IPS-NIHi11 (cell line): Measurements from ENCODE around the gene CDC73.

Experiments used
- DNase-seq: peaks from one replicate; pipeline ENCODE4 v3.0.0; 2012; ENCODE audit warnings: mixed read lengths, low spot score

CDC73 gene

DNA sequence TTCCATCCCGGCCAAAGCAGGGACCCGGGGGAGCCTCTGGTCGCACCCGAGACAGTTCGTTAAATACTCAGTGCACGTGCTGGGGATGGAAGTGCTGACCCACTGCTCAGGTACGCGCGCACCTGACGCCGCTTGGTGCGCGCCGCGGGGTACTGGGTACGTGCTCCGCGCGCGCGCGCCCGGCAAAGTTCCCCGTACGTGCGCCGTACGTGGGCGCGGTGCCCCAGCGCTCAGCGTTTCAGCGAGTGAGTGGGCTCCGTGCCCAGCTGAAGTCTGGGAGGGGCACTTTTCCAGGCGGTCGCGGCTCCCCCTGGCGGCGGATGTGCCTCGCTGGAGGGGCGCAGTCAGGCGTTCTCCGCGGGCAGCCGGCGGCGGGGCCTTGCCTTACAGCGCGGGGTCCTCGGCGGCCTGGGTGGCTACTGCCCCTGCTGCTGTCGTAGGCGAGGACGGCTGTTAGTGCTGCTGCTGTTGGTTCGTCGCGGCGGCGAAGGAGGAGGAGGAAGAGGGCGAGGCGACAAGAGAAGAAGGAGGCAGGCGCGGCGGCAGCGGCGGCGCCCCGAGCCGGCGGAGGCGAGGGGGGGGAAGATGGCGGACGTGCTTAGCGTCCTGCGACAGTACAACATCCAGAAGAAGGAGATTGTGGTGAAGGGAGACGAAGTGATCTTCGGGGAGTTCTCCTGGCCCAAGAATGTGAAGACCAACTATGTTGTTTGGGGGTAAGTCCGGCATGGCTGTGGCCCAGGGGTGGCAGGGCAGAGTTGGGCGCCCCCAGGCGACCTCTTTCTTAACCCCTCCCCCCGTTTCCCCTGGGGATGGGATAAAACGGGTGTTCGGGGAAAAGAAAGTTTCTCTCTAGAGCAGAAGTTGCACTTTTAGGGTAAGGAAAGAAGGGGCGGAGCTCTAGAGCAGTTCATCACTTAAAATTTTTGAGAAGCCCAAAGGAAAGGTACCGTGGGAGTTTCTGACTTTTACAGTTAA lies at the start of gene CDC73:
CDC73 (plus strand) TSS at position 416 of the 978 bp plus-strand sequence; CDS start at position 586, 170 bp downstream.
- peak; percentile 93 for DNase-seq

DNA sequence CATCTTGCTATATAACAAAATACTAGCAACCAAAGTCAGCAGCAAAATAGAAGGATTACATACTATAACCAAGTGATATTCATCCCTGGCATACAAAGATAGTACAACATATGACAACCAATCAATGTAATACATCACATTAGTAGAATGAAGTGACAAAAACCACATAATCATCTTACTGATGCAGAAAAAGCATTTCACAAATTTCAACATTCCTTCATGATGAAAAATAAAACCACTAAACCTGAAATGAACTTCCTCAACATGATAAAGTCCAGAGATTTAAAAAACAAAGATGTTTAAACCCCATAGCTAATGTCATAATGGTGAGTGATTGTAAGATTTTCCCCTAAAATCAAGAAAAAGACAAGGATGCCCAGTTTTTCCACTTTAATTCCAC lies 43.8 kb upstream of the CDC73 start:
- no peak for DNase-seq

DNA sequence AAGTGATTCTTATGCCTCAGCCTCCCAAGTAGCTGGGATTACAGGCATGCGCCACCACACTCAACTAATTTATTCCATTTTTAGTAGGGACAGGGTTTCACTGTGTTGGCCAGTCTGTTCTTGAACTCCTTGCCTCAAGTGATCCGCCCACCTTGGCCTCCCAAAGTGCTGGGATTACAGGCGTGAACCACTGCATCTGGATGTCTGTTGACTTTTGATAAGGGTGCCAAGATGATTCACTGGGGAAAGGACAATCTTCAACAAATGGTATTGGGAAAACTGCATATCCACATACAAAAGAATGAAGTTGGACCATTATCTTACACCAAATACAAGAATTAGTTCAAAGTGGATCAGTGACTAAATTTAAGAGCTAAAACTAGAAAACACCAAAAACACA lies 42.6 kb upstream of the CDC73 start:
- DNase-seq: no peak

DNA sequence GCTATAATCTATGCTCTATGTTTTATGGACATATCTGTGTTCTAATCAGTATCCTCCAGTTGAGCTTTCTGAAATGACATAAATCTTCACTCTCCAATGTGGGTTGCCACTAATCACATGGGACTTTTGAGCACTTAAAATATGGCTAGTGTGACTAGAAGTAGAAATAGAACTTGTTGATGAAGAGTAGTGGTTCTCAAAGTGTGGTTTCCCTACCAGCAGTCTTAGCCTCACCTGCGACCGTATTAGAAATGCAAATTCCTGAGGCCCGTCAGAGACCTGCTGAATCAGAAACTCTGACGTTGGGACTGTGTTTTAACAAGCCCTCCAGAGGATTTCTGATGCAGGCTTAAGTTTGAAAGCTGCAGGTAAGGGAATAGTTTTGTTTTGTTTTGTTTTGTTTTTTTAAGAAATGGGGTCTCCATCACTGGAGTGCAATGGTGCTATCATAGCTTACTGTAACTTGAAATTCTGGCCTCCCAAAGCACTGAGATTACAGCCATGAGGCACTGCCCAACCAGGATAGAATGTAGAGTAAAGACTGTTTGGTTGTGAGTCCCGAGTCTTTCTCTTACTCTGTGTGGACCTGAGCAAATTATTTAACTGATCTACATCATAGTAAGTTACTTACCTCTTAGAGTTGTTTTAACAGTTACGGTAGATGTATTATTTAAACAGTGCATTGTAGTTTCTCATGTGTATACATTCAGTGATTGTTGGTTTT lies 38.3 kb upstream of the CDC73 start:
- DNase-seq: no peak

DNA sequence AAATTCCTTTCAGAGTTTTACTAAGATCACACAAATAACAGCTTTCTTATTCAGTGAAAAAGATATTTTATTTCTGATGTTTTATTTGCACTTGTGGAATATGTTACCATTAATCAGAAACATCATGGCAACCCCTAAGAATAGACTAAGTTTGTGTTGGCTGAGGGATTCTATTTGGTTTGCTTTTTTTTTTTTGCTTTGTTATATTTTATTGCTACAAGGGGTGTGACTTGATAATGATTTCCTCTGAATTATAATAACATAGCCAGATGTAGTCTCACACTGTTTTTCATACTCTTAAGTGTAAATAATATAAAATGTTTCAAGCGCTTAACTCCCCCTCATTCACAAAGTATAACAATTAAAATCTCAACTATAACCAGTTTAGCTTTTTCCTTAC lies 36.6 kb upstream of the CDC73 start:
- no peak for DNase-seq

DNA sequence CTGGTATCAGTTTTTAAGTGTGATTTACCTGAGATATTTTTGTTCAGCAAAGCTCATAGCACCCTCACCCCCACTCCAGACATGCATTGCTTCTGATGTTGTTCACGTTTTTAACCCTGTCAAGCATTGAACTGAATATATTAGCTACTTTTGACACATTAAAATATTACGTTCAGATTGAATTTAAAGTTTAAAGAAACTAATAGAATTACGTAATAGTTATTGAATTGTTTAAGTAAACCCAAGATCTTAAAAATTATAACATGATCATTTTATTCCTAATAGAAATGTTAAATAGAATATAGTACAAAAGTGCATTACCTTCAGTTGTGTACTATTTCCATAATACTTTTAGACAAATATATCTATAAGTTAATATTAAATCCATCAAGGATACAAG lies 35.5 kb upstream of the CDC73 start:
- no peak for DNase-seq

DNA sequence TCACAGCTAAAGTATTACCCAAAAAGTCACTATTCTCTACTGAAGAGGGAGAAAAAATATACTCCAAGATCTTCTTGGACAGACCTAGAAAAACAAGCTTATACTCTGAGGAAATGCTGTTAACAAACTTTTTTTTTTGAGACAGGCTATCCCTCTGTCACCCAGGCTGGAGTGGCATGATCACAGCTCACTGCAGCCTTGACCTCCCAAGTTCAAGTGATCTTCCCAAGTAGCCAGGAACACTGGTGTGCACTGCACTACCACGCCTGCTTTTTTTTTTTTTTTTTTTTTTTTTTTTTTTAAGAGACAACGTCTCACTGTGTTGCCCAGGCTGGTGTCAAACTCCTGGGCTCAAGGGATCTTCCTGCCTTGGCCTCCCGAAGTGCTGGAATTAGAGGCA lies 33.9 kb upstream of the CDC73 start:
- DNase-seq: no peak

DNA sequence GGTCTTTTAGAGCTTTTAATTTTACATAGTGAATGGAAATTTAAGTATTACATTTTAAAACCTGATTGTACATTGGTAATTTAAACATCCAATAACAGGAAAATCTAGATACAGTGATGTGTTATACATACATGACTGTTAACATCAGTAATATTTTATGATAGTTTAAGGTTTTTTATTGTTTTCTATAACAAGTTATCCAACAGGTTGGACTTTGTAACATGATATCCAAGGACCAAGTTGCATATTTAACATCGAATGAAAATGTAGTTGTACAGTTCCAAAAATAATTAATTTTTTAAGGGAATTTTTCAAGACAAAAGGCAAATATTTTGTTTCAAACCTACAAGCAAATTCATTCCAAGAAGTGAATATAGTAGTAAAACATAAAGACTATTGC lies 31.0 kb upstream of the CDC73 start:
- DNase-seq: no peak

DNA sequence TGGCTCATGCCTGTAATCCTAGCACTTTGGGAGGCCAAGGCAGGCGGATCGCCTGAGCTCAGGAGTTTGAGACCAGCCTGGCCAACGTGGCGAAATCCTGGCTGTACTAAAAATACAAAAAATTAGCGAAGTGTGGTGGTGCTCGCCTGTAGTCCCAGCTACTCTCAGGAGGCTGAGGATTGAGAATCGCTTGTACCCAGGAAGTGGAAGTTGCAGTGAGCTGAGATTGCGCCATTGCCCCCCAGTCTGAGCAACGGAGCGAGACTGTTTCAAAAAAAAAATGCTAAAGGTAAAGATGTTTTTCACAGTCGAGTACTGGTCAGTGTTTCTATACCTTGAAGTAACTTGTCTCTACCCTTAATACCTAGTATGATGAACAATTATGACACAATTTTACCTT lies 27.7 kb upstream of the CDC73 start:
- no peak for DNase-seq

DNA sequence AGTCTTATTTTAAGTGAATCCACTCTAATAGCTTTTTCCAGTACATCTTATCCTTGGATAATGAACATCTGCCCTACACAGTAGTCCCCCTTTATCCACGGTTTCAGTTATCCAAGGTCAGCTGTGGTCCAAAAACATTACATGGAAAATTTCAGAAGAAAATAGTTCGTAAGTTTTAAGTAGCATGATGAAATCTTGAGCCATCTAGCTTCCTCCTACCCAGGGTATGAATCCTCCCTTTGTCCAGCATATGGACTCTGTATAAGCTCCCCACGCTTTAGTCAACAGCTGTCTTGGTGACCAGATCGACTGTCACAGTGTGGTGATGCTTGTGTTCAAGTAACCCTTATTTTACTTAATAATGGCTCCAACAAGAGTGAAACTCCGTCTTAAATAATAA lies 19.2 kb upstream of the CDC73 start:
- no peak for DNase-seq

DNA sequence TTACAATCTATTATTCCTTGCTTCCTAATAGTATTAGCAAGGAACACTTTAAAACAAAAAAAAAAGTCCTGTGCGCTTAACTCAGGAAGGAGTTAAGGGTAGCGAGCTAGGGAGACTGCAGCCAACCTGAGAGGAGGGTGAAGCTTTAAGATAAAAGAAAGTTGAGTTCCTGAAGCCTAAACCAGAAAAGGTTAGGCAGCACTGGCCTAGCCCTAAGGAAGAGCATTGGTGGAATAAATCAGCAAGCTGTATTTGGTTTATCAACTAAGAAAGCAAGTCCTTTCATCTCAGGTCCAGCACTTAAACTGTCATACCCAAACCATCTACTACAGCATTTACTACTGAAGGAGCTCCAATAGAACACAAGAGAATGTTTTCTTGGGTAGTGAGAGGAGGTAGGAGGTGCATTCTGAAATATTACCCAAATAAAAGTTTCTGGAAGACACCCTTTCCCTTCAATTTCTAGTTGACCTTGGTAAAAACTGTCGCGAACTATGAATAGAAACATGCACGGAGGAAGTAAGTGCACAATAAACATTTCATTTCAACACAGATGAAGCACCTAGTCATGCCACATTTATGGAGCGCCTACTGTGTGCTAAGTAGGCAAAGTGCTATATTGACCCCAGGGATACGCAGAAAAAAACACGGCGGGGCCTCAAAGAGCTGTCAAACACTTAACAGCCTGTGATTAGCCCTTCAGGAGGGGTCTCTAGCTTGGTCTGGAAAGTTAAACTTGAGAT lies 17.9 kb upstream of the CDC73 start:
- DNase-seq: no peak

DNA sequence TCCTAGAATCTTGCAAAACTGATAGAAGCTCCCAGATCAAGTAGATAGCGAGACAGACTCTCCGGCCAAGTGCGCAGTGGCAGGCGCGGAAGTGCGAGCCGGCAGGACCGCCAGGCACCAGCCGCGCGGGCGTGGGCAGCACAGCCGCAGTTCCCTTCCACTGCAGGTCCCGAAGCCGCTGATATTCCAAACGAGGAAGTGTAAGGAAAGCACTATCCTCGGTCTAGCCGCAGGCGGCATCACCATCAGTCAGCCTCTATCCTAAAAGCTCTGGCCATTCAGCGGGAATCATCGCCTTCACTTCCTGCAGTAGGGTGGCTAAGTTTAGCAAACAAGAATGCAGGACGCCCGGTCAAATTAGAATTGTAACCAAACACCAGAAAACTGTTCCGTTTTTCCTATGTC lies 17.3 kb upstream of the CDC73 start:
- DNase-seq: peak; percentile 58

DNA sequence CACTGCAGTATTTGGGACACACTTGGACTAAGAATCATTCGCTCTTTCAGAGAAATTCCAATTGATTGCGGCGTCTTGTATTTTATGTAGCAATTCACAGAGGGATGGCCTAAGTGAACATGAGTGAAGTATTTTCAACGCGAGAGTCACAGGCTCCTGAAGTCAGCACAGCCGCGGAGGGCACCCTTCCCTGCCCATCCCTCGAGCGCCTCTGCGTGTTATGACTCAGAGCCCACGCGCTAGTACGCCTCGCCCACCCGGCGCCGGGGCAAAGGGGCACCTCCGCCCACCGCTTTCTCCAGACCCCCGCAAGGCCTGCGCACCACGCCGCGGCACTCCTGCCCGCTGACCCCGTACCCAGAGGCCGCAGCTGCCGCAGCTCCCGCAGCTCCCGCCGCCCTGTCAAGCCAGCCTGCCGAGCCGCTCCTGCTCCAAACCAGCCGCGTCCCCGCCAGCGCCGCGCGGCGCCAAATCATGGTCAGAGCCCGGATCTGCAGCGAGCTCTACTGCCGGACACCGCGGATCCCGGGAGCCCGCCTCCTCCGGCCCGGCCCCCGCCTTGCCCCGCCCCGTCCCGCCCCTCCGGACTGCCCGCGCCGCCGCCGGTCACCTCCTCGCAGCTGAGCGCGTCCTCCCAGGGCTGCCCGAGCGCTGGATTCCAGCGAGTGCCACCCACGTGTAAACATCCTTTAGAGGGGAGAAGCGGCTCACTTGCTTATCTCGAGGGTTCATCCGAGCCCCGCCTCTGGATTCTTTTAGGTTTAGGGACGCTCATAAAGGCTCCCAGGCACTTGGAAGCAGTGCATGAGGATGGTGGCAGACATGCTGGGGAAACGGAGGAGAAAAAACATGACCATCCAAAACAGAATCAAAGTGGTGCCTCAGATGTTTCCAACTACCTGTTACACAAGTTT lies 16.7 kb upstream of the CDC73 start, which contains the start of gene GLRX2:
GLRX2 (minus strand) TSS at position 508 of the 914 bp plus-strand sequence; CDS start at position 476, 32 bp downstream.
- peak; percentile 98 for DNase-seq

DNA sequence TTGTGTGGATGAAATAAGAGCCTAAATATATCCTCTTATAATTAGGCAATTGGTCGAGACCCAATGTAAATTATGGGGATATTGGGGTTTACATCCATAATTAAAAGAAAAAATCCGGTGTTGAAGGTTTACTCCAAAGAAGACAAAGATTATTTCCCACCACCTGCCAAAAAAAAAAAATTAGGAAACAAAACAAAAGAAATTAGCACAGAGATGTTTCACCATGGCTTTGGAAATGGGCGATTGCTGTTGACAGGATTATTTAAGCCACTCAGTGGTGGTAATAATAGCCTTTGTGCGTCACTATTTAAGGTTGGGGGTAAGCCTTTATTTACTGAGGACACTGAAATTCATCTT lies 16.0 kb upstream of the CDC73 start:
- DNase-seq: no peak

DNA sequence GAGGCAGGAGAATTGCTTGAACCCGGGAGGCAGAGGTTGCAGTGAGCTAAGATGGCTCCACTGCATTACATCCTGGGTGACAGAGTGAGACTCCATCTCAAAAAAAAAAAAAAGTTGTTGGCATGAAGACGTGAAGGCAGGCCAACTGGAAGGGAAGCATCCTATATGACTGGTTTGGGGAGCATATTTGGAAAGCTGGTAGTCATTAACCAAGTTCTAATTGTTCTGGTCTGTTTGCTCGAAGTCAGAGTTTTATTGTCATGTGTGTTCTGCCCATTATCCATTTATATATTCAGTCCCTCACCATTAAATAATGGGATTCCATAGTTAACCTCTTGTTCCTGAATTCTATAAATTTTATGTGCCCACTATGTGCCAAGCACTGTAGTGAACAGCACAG lies 13.4 kb upstream of the CDC73 start:
- DNase-seq: no peak

DNA sequence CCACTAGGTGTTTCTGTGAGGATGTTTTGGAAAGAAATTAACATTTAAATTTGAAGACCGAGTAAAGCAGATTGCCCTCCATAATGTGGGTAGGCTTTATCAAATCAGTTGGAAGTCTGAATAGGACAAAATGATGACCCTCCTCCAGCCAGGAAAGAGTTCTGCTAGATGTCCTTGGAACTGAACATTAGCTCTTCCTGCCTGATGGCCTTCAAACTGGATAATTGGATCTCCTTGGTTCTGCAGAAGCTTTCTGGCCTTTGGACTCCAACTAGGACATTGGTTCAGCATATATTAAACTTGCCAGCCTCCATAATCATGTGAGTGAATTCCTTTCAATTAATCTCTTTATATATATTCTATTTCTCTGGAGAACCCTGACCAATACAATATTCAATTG lies 12.2 kb upstream of the CDC73 start:
- DNase-seq: no peak

DNA sequence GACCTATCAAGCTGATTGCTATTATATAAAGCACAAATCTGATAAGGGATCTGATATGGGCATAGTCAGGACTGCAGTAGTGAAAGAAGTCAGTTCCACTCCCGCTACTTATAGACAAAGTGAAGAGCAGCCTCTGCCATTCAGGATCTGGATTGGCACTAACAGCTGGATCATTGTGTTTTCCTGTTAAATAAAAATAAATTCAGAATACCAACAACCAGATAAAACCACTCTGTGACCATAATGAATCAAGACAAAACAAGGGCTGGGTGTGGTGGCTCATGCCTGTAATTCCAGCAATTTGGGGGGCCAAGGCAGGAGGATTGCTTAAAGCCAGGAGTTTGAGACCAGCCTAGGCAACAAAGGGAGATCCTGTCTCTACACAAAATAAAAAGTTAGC lies 11.6 kb upstream of the CDC73 start:
- DNase-seq: no peak

DNA sequence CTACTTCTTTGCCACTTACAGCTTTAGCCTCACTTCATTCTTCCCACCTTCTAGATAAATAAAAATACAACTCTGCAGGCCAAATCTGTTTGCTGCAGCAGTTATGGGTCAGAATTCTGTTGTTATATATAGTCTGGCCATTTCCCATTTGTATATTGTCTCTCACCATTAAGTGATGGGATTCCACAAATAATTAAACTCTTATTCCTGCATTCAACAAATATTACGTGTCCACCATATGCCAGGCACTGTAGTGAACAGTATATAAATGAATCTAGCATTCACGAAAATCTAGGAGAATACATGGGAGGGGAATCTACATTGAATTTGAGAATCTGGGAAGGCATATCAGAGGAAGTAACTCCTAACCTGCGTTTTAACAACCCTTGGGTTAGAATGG lies 11.0 kb upstream of the CDC73 start:
- DNase-seq: no peak

DNA sequence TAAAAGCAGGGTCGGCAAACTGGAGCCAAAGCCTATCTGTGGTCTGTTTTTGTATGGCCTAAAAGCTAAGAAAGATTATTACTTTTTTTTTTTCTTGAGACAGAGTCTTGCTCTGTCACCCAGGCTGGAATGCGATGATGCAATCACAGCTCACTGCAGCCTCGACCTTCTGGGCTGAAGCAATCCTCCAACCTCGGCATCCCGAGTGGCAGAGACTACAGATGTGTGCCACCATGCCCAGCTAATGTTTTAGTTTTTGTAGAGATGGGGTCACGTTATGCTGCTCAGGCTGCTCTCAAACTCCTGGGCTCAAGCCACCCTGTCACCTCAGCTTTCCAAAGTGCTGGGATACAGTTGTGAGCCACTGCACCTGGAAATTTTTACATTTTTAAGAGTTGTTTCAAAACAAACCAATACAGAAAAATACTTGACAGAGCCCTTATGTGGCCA lies 10.2 kb upstream of the CDC73 start:
- DNase-seq: no peak

DNA sequence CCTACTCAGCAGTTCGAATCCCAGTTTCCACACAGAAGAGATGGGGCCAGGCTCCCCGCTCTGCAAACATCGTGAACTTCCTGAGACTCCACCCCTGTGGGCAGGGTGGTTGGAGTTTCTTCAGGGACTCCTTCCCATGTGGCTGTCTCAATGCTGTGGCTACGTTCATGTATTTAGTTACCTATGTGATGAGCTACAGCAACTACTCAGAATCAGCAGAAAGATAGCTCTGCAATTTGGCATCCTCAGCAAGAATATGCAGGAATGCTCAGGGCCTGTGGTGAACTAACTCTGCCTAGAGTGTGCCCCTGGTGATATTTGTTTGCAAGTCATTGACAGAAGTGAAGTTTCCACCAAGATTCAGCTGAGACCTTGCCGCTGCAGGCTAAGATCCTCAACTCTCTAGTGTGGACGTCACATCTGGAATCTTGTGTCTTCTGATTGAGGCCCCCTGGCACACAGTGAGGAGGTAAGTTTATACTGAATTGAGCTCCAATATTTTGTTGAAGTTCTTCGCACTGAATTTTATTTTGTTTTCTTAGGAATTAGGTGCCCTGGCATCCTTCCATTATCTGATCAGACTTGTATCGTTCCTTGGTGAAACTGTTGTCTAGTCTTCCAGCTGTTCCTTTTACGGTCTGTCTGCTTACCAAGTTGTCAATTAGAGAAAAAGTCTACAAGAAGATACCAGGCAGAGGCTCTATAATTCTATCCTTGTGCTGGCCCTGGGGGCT lies 8.4 kb upstream of the CDC73 start:
- peak; percentile 19 for DNase-seq

DNA sequence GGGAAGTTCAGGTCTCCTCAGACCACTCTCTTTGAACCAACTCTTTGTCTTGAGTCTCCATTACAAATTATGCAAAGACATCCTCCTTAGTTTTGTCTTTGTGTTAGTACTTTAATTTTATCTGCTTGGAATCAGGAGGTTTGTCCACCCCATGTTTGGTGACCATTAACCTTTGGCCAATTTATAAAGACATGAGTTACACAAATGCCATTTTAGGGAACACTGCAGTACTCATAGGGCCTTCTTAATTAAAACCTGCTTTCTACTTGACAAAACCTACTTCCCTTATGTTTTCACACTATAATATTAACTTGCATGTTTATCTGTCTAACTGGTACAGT lies 7.9 kb upstream of the CDC73 start:
- no peak for DNase-seq
